Activated CD4-positive, CD25-positive, alpha-beta regulatory T cell treated with anti-CD3 and anti-CD28 coated beads, Interleukin-2, amount 50 U/mL, for 72 hours (primary cell): ENCODE results near the gene APOL4.
"Not testable (repeated sequence)": the region's sequence is repeated elsewhere in the genome, so short reads cannot be mapped to it uniquely, and the experiment has no call there.

Experiments
- DNase-seq: peaks from one replicate; pipeline ENCODE4 v3.0.0; 2021

The APOL4 gene

GRCh38 chr22:36180928-36181327, 20.7 kb downstream of the APOL4 start:
- DNase-seq = no peak

- peak; percentile 87 for DNase-seq
These were observed 21.4 kb downstream of the APOL4 start for GRCh38 chr22:36180038-36180880.

DNA sequence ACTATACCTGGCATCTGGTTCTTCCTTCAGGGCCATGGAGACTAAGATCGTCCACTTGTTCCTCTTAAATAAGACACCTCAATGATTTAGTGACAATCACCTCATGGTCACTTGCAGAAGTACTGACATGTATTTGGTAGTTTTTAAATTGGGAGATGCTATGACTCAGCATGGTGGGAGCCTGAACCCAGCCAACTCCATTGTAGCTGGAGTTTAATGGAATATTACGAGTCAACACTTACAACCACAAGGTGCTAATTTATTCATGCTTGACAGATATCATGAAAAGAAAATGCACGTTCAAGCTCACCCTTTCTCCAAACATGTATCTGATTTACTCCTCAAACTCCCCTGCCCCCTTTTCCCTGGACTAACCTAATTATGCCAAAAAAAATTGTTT, 24.4 kb downstream of the APOL4 start:
- DNase-seq = no peak

GRCh38 chr22:36175892-36176291, 25.7 kb downstream of the APOL4 start:
- no peak for DNase-seq

GRCh38 chr22:36171941-36172340, 29.7 kb downstream of the APOL4 start:
- DNase-seq = no peak

DNA sequence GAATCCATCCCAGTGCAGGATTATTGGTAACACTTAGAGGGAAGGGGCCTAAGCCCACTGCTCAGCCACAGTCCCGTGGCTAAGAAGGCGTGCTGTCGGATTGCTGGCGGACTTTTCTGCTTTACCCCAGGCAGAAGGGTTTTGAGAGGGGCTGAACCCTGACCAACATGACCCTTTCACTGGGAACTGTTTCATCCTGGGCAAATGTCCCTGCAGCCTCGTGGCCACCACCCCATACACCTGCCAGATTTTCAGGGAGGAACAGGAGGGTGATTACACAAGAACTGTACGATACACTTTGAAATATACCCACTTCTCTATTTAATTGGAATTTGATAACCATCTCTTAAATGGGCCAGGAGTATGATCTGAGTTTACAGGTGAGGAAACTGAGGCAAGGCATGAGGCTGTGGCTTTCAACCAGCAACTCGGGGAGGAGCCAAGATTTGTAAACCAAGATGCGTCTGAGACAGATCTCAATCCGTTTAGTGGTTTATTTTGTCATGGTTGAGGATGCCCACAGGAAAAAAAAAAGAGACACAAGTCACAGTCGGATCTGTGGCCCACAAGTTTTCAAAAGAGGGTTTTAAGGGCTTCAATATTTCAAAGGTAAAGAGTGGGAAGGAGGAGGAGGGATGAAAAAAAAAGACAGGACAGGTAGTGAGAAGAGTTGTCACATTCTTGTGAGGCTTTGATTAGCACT, 34.9 kb downstream of the APOL4 start:
- no peak for DNase-seq

GRCh38 chr22:36166086-36166485, 35.5 kb downstream of the APOL4 start:
- DNase-seq = no peak

GRCh38 chr22:36165141-36165540, 36.5 kb downstream of the APOL4 start:
- DNase-seq = no peak

DNA sequence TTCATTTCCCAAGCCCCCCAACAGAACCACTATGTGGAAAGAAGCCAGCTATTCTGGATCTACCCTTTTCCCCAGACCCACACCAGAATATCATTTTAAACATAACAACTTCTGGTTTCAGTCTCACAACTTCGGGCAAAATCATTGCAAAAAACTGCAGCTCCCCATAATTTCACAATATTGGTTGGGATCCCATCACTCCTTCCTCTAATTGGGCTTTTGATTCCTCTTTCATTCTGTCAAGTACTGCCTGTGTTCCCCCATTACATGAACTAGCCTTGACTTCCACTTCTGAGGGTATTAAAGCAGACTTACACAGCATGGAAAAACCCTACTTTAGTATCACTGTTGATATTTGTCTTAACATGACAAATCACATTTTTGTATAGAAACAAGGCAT, 37.0 kb downstream of the APOL4 start:
- DNase-seq = no peak

DNA sequence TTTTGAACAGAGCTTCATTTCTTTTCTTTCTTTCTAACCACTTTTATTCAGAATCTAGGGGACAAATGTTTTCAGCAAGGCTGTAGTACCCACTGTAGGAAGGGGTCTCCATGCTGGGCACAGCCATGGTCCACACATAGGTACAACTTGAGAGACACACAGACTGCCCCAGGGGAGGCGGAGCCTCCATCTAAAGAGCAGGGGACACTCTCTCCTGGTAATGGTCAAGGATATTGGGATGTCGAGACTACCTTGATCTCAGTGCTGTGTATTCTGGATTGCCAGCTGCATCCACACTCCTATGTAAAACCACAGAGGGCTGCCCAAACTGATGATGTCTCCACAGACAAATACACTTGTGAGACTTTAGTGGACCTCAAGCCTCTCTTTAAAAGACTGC, 38.1 kb downstream of the APOL4 start:
- no peak for DNase-seq

GRCh38 chr22:36162127-36163034, 39.2 kb downstream of the APOL4 start:
- no peak for DNase-seq

DNA sequence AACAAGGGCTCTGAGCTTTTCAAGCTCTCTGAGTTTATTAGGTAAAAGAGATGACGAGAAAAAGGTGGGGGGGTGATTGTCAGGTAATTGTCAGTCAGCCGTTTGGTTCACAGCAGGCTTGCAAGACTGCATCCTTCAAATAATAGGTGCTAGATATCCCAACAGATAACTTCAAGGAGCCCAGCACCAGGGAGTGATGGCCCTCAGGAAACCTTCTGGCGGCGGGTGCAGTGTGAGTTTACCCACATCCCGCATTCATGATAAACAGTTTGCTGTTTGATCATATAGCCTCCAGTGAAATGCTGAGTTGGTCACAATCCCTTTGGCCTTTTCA, 39.8 kb downstream of the APOL4 start:
- not testable (repeated sequence) for DNase-seq

GRCh38 chr22:36160499-36160942, 41.1 kb downstream of the APOL4 start, which contains the start of gene APOL3:
Gene APOL3, minus strand, starts transcription at chr22:36160755. Its CDS starts 11,700 bp downstream, at chr22:36149055.
- no peak for DNase-seq

DNA sequence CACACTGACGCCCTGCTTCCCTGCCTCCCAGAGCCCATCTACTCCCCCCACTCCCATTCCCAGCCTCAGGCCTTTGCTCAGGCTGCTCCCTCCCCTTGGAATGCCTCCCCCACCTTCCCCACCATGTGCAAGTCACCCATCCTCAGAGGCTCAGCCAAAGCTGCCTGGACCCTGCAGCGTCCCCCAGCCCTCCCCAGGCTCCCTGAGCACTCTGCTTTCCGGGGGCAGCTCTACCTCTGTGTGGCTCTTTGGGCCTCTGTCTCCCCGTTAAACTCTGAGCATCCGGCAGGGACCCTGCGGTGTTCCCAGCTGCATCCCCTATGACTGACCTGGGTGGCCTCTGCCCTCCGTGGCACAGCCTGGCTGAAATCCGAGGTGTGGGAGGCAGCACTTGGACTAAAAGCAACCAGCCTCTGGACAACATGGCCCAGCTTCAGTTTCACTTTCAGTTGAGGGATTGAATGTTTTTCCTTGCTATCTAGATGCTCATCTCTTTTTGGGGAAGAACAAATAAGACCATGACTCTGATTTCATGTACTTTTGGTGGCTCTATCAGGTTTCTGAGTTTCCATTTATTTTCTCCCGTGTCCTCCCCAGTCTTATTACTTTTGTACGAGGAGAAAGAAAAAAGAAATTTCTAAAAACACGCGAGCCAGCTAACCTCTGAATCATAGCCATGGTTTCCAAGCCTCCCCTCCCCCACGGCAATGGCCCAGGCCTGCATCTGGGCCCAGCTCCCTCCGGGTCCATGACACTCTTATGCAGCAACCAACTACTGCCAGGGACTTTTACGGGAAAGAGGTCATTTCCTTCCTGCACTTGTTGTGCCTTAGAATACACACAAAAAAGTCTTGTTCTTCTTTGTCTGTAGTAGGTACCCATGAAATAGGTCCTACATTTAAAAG, 44.8 kb downstream of the APOL4 start:
- peak; percentile 74 for DNase-seq

DNA sequence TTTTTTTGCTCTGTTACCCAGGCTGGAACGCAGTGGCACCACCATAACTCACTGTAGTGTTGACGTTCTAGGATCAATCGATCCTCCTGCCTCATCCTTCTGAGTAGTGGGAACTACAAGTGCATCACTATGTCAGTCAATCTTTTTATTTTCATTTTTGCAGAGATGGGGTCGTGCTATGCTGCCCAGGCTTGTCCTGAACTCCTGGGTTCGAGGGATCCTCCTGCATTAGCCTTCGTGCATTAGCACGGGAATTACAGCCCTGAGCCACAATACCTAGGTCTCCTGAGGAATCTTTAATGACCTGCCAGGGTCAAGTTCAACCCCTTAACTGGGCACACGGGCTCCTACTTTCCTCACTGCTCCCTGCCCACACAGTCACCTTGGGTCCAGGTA, 45.5 kb downstream of the APOL4 start:
- DNase-seq = no peak

DNA sequence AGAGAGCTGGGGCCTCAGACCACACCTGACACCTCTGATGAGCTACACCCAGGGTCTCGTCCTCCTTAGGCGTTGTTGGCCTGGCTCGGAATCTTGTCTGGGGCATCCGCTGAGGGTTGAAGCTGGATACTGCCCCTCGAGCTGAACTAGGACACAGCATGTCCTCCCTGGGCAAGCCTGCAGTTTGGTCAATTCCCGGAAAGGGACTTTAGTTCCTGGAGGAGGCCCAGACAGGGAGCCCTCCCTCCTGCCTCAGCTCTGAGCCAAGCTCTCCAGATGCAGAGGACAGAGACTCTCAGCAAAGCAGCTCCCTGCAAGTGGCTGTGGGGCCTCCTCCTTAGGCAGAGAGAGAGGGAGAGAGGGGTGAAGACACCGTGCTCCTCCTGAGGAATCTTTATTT, 45.9 kb downstream of the APOL4 start:
- no peak for DNase-seq

GRCh38 chr22:36154423-36154945, 47.1 kb downstream of the APOL4 start:
- DNase-seq = no peak

- no peak for DNase-seq
These were observed 47.8 kb downstream of the APOL4 start for GRCh38 chr22:36153501-36154422.

GRCh38 chr22:36152821-36153220, 48.8 kb downstream of the APOL4 start:
- not testable (repeated sequence) for DNase-seq

- DNase-seq = no peak
These were observed 49.5 kb downstream of the APOL4 start for GRCh38 chr22:36152088-36152487.
